TTC549 (cell line): ENCODE measurements around the gene GGT6.
"Not testable (repeated sequence)": the region's sequence is repeated elsewhere in the genome, so short reads cannot be mapped to it uniquely, and the experiment has no call there.

Experiments used
- FAIRE-seq: peaks from 2 replicates; lab custom pipeline; 2012; peaks lifted over from hg19 to GRCh38; lab: Jason Lieb, UNC

The GGT6 gene

GRCh38 chr17:4592240-4593005, 32.0 kb upstream of the GGT6 start:
- FAIRE-seq, result no peak

- no peak for FAIRE-seq
Measured at GRCh38 chr17:4591529-4591928, 31.2 kb upstream of the GGT6 start.

GRCh38 chr17:4590981-4591453, 30.6 kb upstream of the GGT6 start:
- FAIRE-seq, result no peak

GRCh38 chr17:4590042-4590441, 29.7 kb upstream of the GGT6 start:
- FAIRE-seq, result not testable (repeated sequence)

GRCh38 chr17:4588898-4589625, 28.7 kb upstream of the GGT6 start:
- FAIRE-seq, result no peak

GRCh38 chr17:4588391-4588790, 28.0 kb upstream of the GGT6 start:
- no peak for FAIRE-seq

GRCh38 chr17:4587803-4588202, 27.4 kb upstream of the GGT6 start:
- FAIRE-seq, result no peak

GRCh38 chr17:4587195-4587594, 26.8 kb upstream of the GGT6 start:
- no peak for FAIRE-seq

GRCh38 chr17:4586043-4586442, 25.7 kb upstream of the GGT6 start:
- FAIRE-seq, result no peak

- FAIRE-seq, result no peak
Measured at GRCh38 chr17:4585638-4585994, 25.2 kb upstream of the GGT6 start.

GRCh38 chr17:4584917-4585637, 24.7 kb upstream of the GGT6 start:
- FAIRE-seq, result no peak

- FAIRE-seq, result no peak
Measured at GRCh38 chr17:4584101-4584916, 23.9 kb upstream of the GGT6 start, which contains the start of gene SMTNL2. Gene SMTNL2 (plus strand): TSS chr17:4584529. CDS start chr17:4584606, 77 bp downstream.

GRCh38 chr17:4583782-4584100, 23.4 kb upstream of the GGT6 start:
- FAIRE-seq, result no peak

GRCh38 chr17:4583206-4583605, 22.8 kb upstream of the GGT6 start:
- FAIRE-seq, result no peak

GRCh38 chr17:4582691-4583090, 22.3 kb upstream of the GGT6 start:
- no peak for FAIRE-seq

- FAIRE-seq, result no peak
Measured at GRCh38 chr17:4582101-4582501, 21.7 kb upstream of the GGT6 start.

GRCh38 chr17:4580291-4580690, 19.9 kb upstream of the GGT6 start:
- no peak for FAIRE-seq

GRCh38 chr17:4579678-4580077, 19.3 kb upstream of the GGT6 start:
- FAIRE-seq, result no peak

- FAIRE-seq, result not testable (repeated sequence)
Measured at GRCh38 chr17:4578349-4578748, 18.0 kb upstream of the GGT6 start.

- FAIRE-seq, result no peak
Measured at GRCh38 chr17:4577386-4577993, 17.1 kb upstream of the GGT6 start.

- no peak for FAIRE-seq
Measured at GRCh38 chr17:4576729-4577322, 16.4 kb upstream of the GGT6 start.
